IMR-90 (cell line): ENCODE results near the gene METTL23.

Experiments
- BHLHE40 ChIP-seq: fragments of 150-350 bp; IDR thresholded peaks from 2 replicates; pipeline ENCODE4 v1.6.1; 2016; ENCODE audit warnings: mild to moderate bottlenecking, low read depth, low read length
- CTCF ChIP-seq: conservative IDR thresholded peaks from 2 replicates; pipeline ENCODE4 v1.5.1; 2012; ENCODE audit warnings: mild to moderate bottlenecking, low read depth, low read length, improper control_type of control experiment
- ELK1 ChIP-seq: fragments of 150-350 bp; IDR thresholded peaks from 2 replicates; pipeline ENCODE4 v1.6.1; 2016; ENCODE audit warnings: low read depth, mild to moderate bottlenecking, low read length, moderate library complexity, borderline replicate concordance
- FOS ChIP-seq: fragments of 150-350 bp; IDR thresholded peaks from 2 replicates; pipeline ENCODE4 v1.6.1; 2016; ENCODE audit warnings: low read depth, low read length
- MAFK ChIP-seq: IDR thresholded peaks from 2 replicates; pipeline ENCODE4 v1.6.1; 2012; ENCODE audit warnings: low read depth, low read length, improper control_type of control experiment
- MAZ ChIP-seq: IDR thresholded peaks from 2 replicates; pipeline ENCODE4 v1.6.1; 2012; ENCODE audit warnings: low read depth, mild to moderate bottlenecking, low read length, improper control_type of control experiment, moderate library complexity, borderline replicate concordance
- MXI1 ChIP-seq: IDR thresholded peaks from 2 replicates; pipeline ENCODE4 v1.6.1; 2012; ENCODE audit warnings: low read depth, mild to moderate bottlenecking, low read length, moderate library complexity, borderline replicate concordance
- POLR2A ChIP-seq: IDR thresholded peaks from 2 replicates; pipeline ENCODE4 v1.6.1; 2012; ENCODE audit warnings: mild to moderate bottlenecking, low read depth, low read length
- RAD21 ChIP-seq: IDR thresholded peaks from 2 replicates; pipeline ENCODE4 v1.6.1; 2012; ENCODE audit warnings: low read length, improper control_type of control experiment
- RFX5 ChIP-seq: IDR thresholded peaks from 2 replicates; pipeline ENCODE4 v1.8.0; 2012; ENCODE audit warnings: low read depth, mild to moderate bottlenecking, low read length, moderate library complexity
- USF2 ChIP-seq: fragments of 150-350 bp; IDR thresholded peaks from 2 replicates; pipeline ENCODE4 v1.6.1; 2017; ENCODE audit warnings: mild to moderate bottlenecking, antibody characterized with exemption, low read length, low read depth

GRCh38 chr17:76691379-76692191 is 35.1 kb upstream of the METTL23 start:
- TF ChIP-seq CTCF: no peak
- no peak for TF ChIP-seq FOS
- no peak for TF ChIP-seq USF2
- TF ChIP-seq POLR2A: no peak
- no peak for TF ChIP-seq MXI1
- no peak for TF ChIP-seq RFX5
- no peak for TF ChIP-seq MAZ
- TF ChIP-seq ELK1: no peak
- TF ChIP-seq BHLHE40: no peak
- TF ChIP-seq RAD21: no peak
- TF ChIP-seq MAFK: no peak
